Adrenal gland (tissue), 12 donors: ENCODE results near the gene CFAP58. TPM values are rescaled to one million over a fixed set of nuclear protein-coding genes. Genes with fewer than 3 reads are reported as not detected.

ENCODE experiments used
- DNase-seq, 7 donors: peaks; one replicate each; pipeline ENCODE4 v3.0.0-alpha.2; 2019 to 2020
- H3K27ac ChIP-seq, 5 donors: fragments of 200-600 bp; sonication (generic) in 4 of 5; 1 replicate in 3 of 5; 2 replicates in 2 of 5; pipeline versions ENCODE4 v1.5.1 to v1.8.0; 2016 to 2020; ENCODE audit warnings: mild to moderate bottlenecking in 1 of 5
- H3K27me3 ChIP-seq: fragments of 200-600 bp; 2 replicates; pipeline ENCODE4 v1.8.0; 2021
- H3K36me3 ChIP-seq, 2 donors: fragments of 200-600 bp; replicated peaks in 1 of 2; 1 replicate in 1 of 2; 2 replicates in 1 of 2; pipeline versions ENCODE4 v1.5.1 to v1.8.0; 2018 to 2022
- H3K4me1 ChIP-seq, 2 donors: fragments of 200-600 bp; replicated peaks in 1 of 2; 1 replicate in 1 of 2; 2 replicates in 1 of 2; pipeline versions ENCODE4 v1.5.1 to v1.8.0; 2018 to 2021
- H3K4me3 ChIP-seq, 4 donors: fragments of 200-600 bp; sonication (generic) in 3 of 4; one replicate each; pipeline ENCODE4 v1.5.1; 2016 to 2018
- H3K9me3 ChIP-seq, 3 donors: fragments of 200-600 bp; sonication (generic) in 1 of 3; replicated peaks in 1 of 3; 1 replicate in 2 of 3; 2 replicates in 1 of 3; pipeline versions ENCODE4 v1.5.1 to v1.8.0; 2016 to 2021
- CTCF ChIP-seq, 6 experiments: fragments of 450-650 bp in 4 of 6; fragments of 200-600 bp in 2 of 6; sonication (generic) in 1 of 6; IDR thresholded peaks; 1 replicate in 5 of 6; 2 replicates in 1 of 6; pipeline versions ENCODE4 v1.5.1 to v1.8.0; 2016 to 2021; ENCODE audit warnings: antibody characterized with exemption in 6 of 6, mild to moderate bottlenecking in 2 of 6, moderate library complexity in 1 of 6
- POLR2A ChIP-seq, 2 donors: fragments of 450-650 bp; IDR thresholded peaks; one replicate each; pipeline ENCODE4 v1.6.1; 2017; ENCODE audit warnings: antibody characterized with exemption in 2 of 2, mild to moderate bottlenecking in 2 of 2, moderate library complexity in 1 of 2
- whole genome bisulfite sequencing, 4 donors: extraction: QIAGEN DNeasy Blood & Tissue Kit in 2 of 4; methylation state at CpG; one replicate each; pipeline versions ENCODE4 v1.1.5 to v1.1.7; 2013 to 2017; 5-methylcytosine and 5-hydroxymethylcytosine counted together
- intact Hi-C, 2 donors: fragments of 100-400 bp; cut with DNase I; formaldehyde crosslinking; loops; one replicate each; pipeline versions ENCODE4 v1.14.1 to v1.15.0; 2022 to 2023
- polyA plus RNA-seq, 3 donors: library from polyadenylated mRNA; stranded (reverse); fragments of 200-250 nt in 2 of 3; fragments of 350-450 nt in 1 of 3; fragmentation: Illumina TruSeq in 1 of 3; extraction: RNeasy Lipid Tissue Mini Kit (QIAGEN cat#74804) in 1 of 3; gene quantifications; one replicate each; pipeline ENCODE4 v1.2.3, GENCODE V29; 2013 to 2014
- total RNA-seq, 9 donors: library from RNA; depleted of rRNA in 4 of 9; stranded (reverse); fragments of >200 nt in 4 of 9; fragments of 120-200 nt in 1 of 9; fragmentation: NEBNext Ultra II Directional in 1 of 9; extraction: Animal tissue kit (Norgen Biotek cat#: 25700) in 1 of 9; gene quantifications; one replicate each; pipeline versions ENCODE4 v1.1.0 to v1.2.4, GENCODE V29; 2013 to 2023
- donor health status: healthy with polysubstance abuse.
- donor health status: Bipolar disorder and iron deficiency.
- donor health status: DM: yes; HTN: yes; CAD: no.
- donor health status: DM: no; HTN: no; CAD: no.
- donor health status: DM: no; HTN: no; CAD: no.
- donor health status: DM: yes; HTN: yes; CAD: no.

CFAP58 gene
- total and polyA plus RNA-seq, 12 donors = 0.11 to 2.9 (median 0.85) TPM

DNA sequence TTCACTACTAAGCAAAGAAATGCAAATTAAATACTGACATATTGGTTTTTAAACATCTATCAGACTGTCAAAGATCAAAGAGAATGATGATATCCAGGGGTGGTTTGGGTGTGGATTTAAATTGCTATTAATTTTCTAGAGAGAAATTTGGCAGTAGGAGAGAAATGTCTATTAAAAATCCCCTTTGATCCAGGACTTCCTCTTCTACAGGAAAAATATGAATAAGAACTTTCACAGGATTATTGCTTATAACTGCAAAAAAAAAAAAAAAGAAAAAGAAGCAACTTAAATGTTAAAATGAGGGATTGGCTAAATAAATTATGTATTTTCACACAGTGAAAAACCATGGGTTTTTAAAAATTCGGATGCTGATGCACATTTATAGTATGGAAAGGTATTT lies 21.0 kb downstream of the CFAP58 start:
- H3K36me3 ChIP-seq = no peaks in the 10 kb centered on the region
- no peaks in the 10 kb centered on the region for H3K27me3 ChIP-seq
- H3K27ac ChIP-seq = no peak overlapping the region
- H3K4me1 ChIP-seq = no peaks in the 10 kb centered on the region
- 46 to 78% (median 70%) methylated on average over 1 of the region's 1 CpG for WGBS, 4 donors
- intact Hi-C loops = no loop called here
- no peaks in the 10 kb centered on the region for H3K9me3 ChIP-seq
- no peak for DNase-seq
- H3K4me3 ChIP-seq = no peak overlapping the region
- TF ChIP-seq CTCF (IDR thresholded peaks at IDR 0.05) (no peak), POLR2A (IDR thresholded peaks at IDR 0.05) (no peak)

- intact Hi-C loops = no loop called here
- 76 to 81% (median 77%) methylated on average over 4 of the region's 4 CpGs for WGBS, 4 donors
- no peak overlapping the region for H3K4me3 ChIP-seq
- no peak for DNase-seq
- TF ChIP-seq CTCF (IDR thresholded peaks at IDR 0.05) (no peak), POLR2A (IDR thresholded peaks at IDR 0.05) (no peak)
- H3K4me1 ChIP-seq = no peaks in the 10 kb centered on the region
- H3K9me3 ChIP-seq = no peaks in the 10 kb centered on the region
- no peaks in the 10 kb centered on the region for H3K36me3 ChIP-seq
- H3K27ac ChIP-seq = no peak overlapping the region
- no peaks in the 10 kb centered on the region for H3K27me3 ChIP-seq
These were observed 23.2 kb downstream of the CFAP58 start for GRCh38 chr10:104376784-104377300.

- intact Hi-C loops = no loop called here
- 77 to 85% (median 79%) methylated on average over 4 of the region's 4 CpGs for WGBS, 4 donors
- TF ChIP-seq POLR2A (IDR thresholded peaks at IDR 0.05) (no peak), CTCF (IDR thresholded peaks at IDR 0.05) (no peak)
- no peak for DNase-seq
- Histone ChIP-seq H3K4me3 (no peak overlapping the region), H3K27ac (no peak overlapping the region), H3K4me1 (no peaks in the 10 kb centered on the region), H3K36me3 (no peaks in the 10 kb centered on the region), H3K9me3 (no peaks in the 10 kb centered on the region), H3K27me3 (no peaks in the 10 kb centered on the region)
These were observed 26.7 kb downstream of the CFAP58 start for GRCh38 chr10:104380336-104380735.

DNA sequence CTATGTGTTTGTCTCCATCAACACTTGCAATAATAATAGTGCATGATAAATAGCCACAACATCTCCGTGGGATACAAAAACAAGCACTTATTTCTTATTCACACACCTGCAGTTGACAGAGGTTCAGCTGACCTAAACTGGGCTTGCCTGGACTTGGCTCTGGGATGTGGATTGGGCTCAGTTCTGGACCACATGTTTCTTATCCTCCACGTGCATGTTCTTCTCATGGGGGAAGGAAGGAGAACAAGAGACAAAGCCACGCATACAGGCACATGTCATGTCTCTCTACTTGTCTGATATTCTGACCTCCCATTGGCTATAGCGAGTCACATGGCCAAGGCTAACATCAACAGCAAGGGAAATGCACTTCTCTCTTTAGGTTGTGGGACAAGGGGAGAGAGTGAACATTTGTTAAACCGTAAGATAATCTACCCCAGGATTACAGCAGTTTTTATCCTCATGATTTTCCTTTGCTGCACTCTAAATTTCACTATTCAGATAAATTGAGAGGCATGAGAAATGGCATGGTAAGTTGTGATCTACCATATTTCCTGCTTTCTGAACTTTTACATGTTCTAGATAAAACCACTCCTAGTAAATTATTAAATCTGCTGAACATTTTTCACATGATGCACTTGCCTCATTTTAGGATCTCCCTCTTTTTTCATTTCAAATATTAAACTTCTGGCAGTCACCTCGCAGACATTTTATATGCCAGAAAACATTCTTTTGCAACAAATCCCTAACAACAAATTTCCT lies 33.7 kb downstream of the CFAP58 start:
- Histone ChIP-seq H3K36me3 (no peaks in the 10 kb centered on the region), H3K4me1 (no peaks in the 10 kb centered on the region)
- 59 to 71% (median 68%) methylated on average over 6 of the region's 6 CpGs for WGBS, 4 donors

More for the DNA sequence above, 33.7 kb downstream of the CFAP58 start:
- intact Hi-C loops = no loop called here
- TF ChIP-seq CTCF (IDR thresholded peaks at IDR 0.05) = no peak
- TF ChIP-seq POLR2A (IDR thresholded peaks at IDR 0.05) = no peak
- DNase-seq = no peak
- Histone ChIP-seq H3K27me3 (no peaks in the 10 kb centered on the region), H3K9me3 (no peaks in the 10 kb centered on the region), H3K27ac (no peak overlapping the region), H3K4me3 (no peak overlapping the region)
